HCT116 (cell line): ENCODE measurements around the gene PPP1R14B. TPM values are rescaled to one million over a fixed set of nuclear protein-coding genes. Genes with fewer than 3 reads are reported as not detected.

ENCODE experiments used
- ATAC-seq: fragments of 200-7000 bp; cut with Tn5 transposase; 2 replicates; pipeline ENCODE4 v1.9.1; 2020; ENCODE audit warnings: mild to moderate bottlenecking, moderate library complexity
- BruUV-seq: library from RNA; stranded (reverse); fragments of 400-500 nt; replicated peaks from 2 replicates; lab custom pipeline; 2021; lab: Mats Ljungman, UMichigan
- CTCF ChIA-PET: fragments of 300-600 bp; sonication (Branson Sonifier 250); formaldehyde crosslinking; loops from one replicate; lab custom pipeline; 2021; ENCODE audit warnings: antibody characterized with exemption; lab: Charles Lee
- POLR2A ChIA-PET: fragments of 300-600, 350-600 bp; sonication (Branson Sonifier 250); formaldehyde crosslinking; loops from one replicate; lab custom pipeline; 2021; ENCODE audit warnings: antibody characterized with exemption; lab: Charles Lee
- RAD21 ChIA-PET, 2 experiments: fragments of 300-600 bp; sonication (Branson Sonifier 250); formaldehyde crosslinking; loops; one replicate each; lab custom pipeline; 2023; ENCODE audit warnings: low total read pairs in 2 of 2; ENCODE audit not compliant: uncharacterized antibody in 2 of 2, unreplicated experiment in 2 of 2, low non-redundant PET in 1 of 2; lab: Charles Lee
- DNase-seq: peaks from one replicate; pipeline ENCODE4 v3.0.0-alpha.2; 2010; ENCODE audit warnings: low read depth, low spot score
- H2AFZ ChIP-seq: fragments of 200-600 bp; shearing (Covaris generic), sonication (generic); 2 replicates; pipeline ENCODE4 v1.6.1; 2017; ENCODE audit warnings: low read depth, mixed run types, mixed read lengths, antibody characterized with exemption, low read length; ENCODE audit not compliant: poor library complexity, severe bottlenecking
- H3K27ac ChIP-seq: 2 replicates; pipeline ENCODE4 v1.5.1; 2012; ENCODE audit warnings: low read depth, low read length
- H3K27me3 ChIP-seq: fragments of 200-600 bp; sonication (generic); 2 replicates; pipeline ENCODE4 v1.6.1; 2016; ENCODE audit warnings: mixed run types, low read length, mixed read lengths; ENCODE audit not compliant: insufficient read depth
- H3K36me3 ChIP-seq, 2 experiments: fragments of 200-500 bp in 1 of 2; fragments of 200-600 bp in 1 of 2; sonication (Bioruptor generic) in 1 of 2; sonication (generic) in 1 of 2; 2 replicates each; pipeline versions ENCODE4 v1.5.1 to v1.6.1; 2014 to 2016; ENCODE audit warnings: low read length in 2 of 2, inconsistent platforms in 1 of 2, mixed read lengths in 1 of 2, mixed run types in 1 of 2; ENCODE audit not compliant: insufficient read depth in 2 of 2, control insufficient read depth in 1 of 2
- H3K4me1 ChIP-seq, 2 experiments: fragments of 200-600 bp in 1 of 2; sonication (generic) in 1 of 2; 2 replicates each; pipeline versions ENCODE4 v1.5.1 to v1.6.1; 2012 to 2017; ENCODE audit warnings: low read length in 2 of 2, inconsistent platforms in 1 of 2, mild to moderate bottlenecking in 1 of 2, mixed read lengths in 1 of 2, mixed run types in 1 of 2, moderate library complexity in 1 of 2; ENCODE audit not compliant: insufficient read depth in 2 of 2, control insufficient read depth in 1 of 2
- H3K4me2 ChIP-seq: fragments of 200-600 bp; sonication (generic); 2 replicates; pipeline ENCODE4 v1.6.1; 2017; ENCODE audit warnings: mixed run types, low read length, mixed read lengths
- H3K4me3 ChIP-seq, 2 experiments: fragments of 200-600 bp in 1 of 2; sonication (generic) in 1 of 2; replicated peaks in 1 of 2; 2 replicates each; pipeline ENCODE4 v1.5.1; 2011 to 2016; ENCODE audit warnings: low read length in 2 of 2, control low read depth in 1 of 2, low read depth in 1 of 2, mild to moderate bottlenecking in 1 of 2, mixed read lengths in 1 of 2, mixed run types in 1 of 2
- H3K79me2 ChIP-seq: fragments of 200-600 bp; sonication (generic); 2 replicates; pipeline ENCODE4 v1.6.1; 2017; ENCODE audit warnings: mild to moderate bottlenecking, mixed run types, low read length, moderate library complexity, mixed read lengths; ENCODE audit not compliant: insufficient read depth
- H3K9ac ChIP-seq: fragments of 200-600 bp; sonication (generic); 2 replicates; pipeline ENCODE4 v1.6.1; 2016; ENCODE audit warnings: low read length, mixed read lengths
- H3K9me2 ChIP-seq: fragments of 200-600 bp; sonication (generic), shearing (Covaris generic); 2 replicates; pipeline ENCODE4 v1.6.1; 2017; ENCODE audit warnings: mixed run types, mild to moderate bottlenecking, moderate library complexity; ENCODE audit not compliant: insufficient read depth
- H3K9me3 ChIP-seq, 2 experiments: fragments of 200-500 bp in 1 of 2; fragments of 200-600 bp in 1 of 2; sonication (Bioruptor generic) in 1 of 2; sonication (generic) in 1 of 2; 2 replicates each; pipeline ENCODE4 v1.6.1; 2014 to 2017; ENCODE audit warnings: low read length in 2 of 2, mixed read lengths in 2 of 2, inconsistent platforms in 1 of 2, low read depth in 1 of 2, mild to moderate bottlenecking in 1 of 2, mixed run types in 1 of 2, moderate library complexity in 1 of 2; ENCODE audit not compliant: control insufficient read depth in 1 of 2, insufficient read depth in 1 of 2
- H4K20me1 ChIP-seq: fragments of 200-600 bp; sonication (generic), shearing (Covaris generic); 2 replicates; pipeline ENCODE4 v1.6.1; 2017; ENCODE audit warnings: mixed run types, mild to moderate bottlenecking, moderate library complexity; ENCODE audit not compliant: insufficient read depth
- CBX3 ChIP-seq: IDR thresholded peaks from 2 replicates; pipeline ENCODE4 v1.6.1; 2012; ENCODE audit warnings: low read depth
- CEBPB ChIP-seq: IDR thresholded peaks from 2 replicates; pipeline ENCODE4 v1.6.1; 2012; ENCODE audit warnings: low read depth
- EGR1 ChIP-seq: IDR thresholded peaks from 2 replicates; pipeline ENCODE4 v1.6.1; 2012; ENCODE audit warnings: low read depth
- EZH2 ChIP-seq: fragments of 200-600 bp; sonication (generic); IDR thresholded peaks from 2 replicates; pipeline ENCODE4 v1.6.1; 2017; ENCODE audit warnings: antibody characterized with exemption, mixed run types
- EZH2phosphoT487 ChIP-seq: fragments of 200-600 bp; IDR thresholded peaks from 2 replicates; pipeline ENCODE4 v1.6.1; 2018; ENCODE audit warnings: antibody characterized with exemption, borderline replicate concordance
- FOSL1 ChIP-seq: IDR thresholded peaks from 2 replicates; pipeline ENCODE4 v1.6.1; 2012; ENCODE audit warnings: low read depth
- POLR2A ChIP-seq: IDR thresholded peaks from 2 replicates; pipeline ENCODE4 v1.7.0; 2011; ENCODE audit warnings: borderline replicate concordance; ENCODE audit not compliant: insufficient read depth, insufficient read length; ENCODE audit errors: extremely low read depth
- SIN3A ChIP-seq: IDR thresholded peaks from 2 replicates; pipeline ENCODE4 v1.6.1; 2012; ENCODE audit warnings: low read depth
- SP1 ChIP-seq: IDR thresholded peaks from 2 replicates; pipeline ENCODE4 v1.6.1; 2012; ENCODE audit warnings: low read depth
- SRF ChIP-seq: IDR thresholded peaks from 2 replicates; pipeline ENCODE4 v1.6.1; 2012; ENCODE audit warnings: low read depth
- ZFX ChIP-seq: fragments of 450-650 bp; IDR thresholded peaks from 2 replicates; pipeline ENCODE4 v1.6.1; 2017
- ZNF274 ChIP-seq: fragments of 200-500 bp; sonication (Bioruptor generic); IDR thresholded peaks from 2 replicates; pipeline ENCODE4 v1.6.1; 2014; ENCODE audit warnings: mild to moderate bottlenecking, low read depth, low read length, inconsistent platforms
- intact Hi-C: fragments of 100-400 bp; cut with micrococcal nuclease; formaldehyde crosslinking; loops from 2 replicates; pipeline ENCODE4 v1.10.0; 2022
- total RNA-seq: library from RNA; stranded (reverse); gene quantifications from one replicate; pipeline ENCODE4 v1.2.1, GENCODE V29; 2021; ENCODE audit not compliant: unreplicated experiment
- TF ChIP-seq, protein P1 (sequence below), 3 experiments: fragments of 200-600 bp in 1 of 3; sonication (generic) in 1 of 3; IDR thresholded peaks in 2 of 3; conservative IDR thresholded peaks in 1 of 3; 2 replicates each; pipeline ENCODE4 v1.5.1; 2012 to 2017; ENCODE audit warnings: low read depth in 2 of 3, low read length in 2 of 3, antibody characterized with exemption in 1 of 3, borderline replicate concordance in 1 of 3, control low read depth in 1 of 3, mild to moderate bottlenecking in 1 of 3, mixed read lengths in 1 of 3, mixed run types in 1 of 3, moderate library complexity in 1 of 3; ENCODE audit not compliant: insufficient read depth in 1 of 3
- TF ChIP-seq, protein P2 (sequence below): IDR thresholded peaks from 2 replicates; pipeline ENCODE4 v1.6.1; 2012
- TF ChIP-seq, protein P3 (sequence below): IDR thresholded peaks from 2 replicates; pipeline ENCODE4 v1.6.1; 2011; ENCODE audit warnings: mild to moderate bottlenecking, low read length, moderate library complexity; ENCODE audit not compliant: insufficient replicate concordance; ENCODE audit errors: extremely low read depth
- TF ChIP-seq, protein P4 (sequence below): IDR thresholded peaks from 2 replicates; pipeline ENCODE4 v1.6.1; 2012
- TF ChIP-seq, protein P5 (sequence below): IDR thresholded peaks from 2 replicates; pipeline ENCODE4 v1.6.1; 2012; ENCODE audit warnings: low read depth

Gene PPP1R14B
- total RNA-seq, 1 experiment from 2014 or later = 332 TPM

DNA sequence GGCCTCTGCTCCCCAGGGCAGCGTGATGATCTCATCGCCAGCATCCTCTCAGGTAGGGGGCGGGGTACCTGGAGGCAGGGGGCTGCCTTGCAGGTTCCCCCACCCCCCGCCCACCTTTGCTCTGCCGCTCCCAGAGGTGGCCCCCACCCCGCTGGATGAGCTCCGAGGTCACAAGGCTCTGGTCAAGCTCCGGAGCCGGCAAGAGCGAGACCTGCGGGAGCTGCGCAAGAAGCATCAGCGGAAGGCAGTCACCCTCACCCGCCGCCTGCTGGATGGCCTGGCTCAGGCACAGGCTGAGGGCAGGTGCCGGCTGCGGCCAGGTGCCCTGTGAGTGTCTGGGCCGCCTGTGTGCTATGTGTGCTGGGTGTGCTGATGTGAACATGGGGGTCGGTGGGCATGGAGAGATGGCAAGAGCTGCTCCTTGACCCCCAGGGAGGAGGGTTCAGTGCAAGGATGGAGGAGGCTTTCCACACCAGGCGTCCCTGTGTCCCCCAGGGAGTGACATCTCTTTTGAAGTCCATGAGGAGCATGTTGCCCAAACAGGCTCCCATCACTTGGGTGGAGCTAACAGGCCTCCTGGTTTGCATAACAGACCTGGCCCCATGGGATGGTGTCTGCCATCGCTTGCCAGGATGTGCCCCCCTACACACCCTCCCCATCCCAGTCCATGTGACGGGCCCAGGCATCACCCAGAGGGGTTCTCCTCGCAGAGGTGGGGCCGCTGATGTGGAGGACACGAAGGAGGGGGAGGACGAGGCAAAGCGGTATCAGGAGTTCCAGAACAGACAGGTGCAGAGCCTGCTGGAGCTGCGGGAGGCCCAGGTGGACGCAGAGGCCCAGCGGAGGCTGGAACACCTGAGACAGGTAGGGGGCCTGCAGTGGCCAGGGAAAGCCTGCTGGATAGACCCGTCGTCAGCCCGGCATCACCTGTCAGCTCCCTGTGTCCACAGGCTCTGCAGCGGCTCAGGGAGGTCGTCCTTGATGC is 18.7 kb upstream of the PPP1R14B start:
- H4K20me1 ChIP-seq = no peaks in the 10 kb centered on the region
- H3K4me3 ChIP-seq = no peak overlapping the region
- no peak for ATAC-seq
- peaks cover 5 to 38% of the 10 kb centered on the region in 2 experiments; a peak in 2 of 4 replicates for H3K36me3 ChIP-seq
- no TSS peak for BruUV-seq
- intact Hi-C loops = no loop called here
- H3K9ac ChIP-seq = no peak overlapping the region
- no peak overlapping the region for H2AFZ ChIP-seq
- no peaks in the 10 kb centered on the region for H3K9me2 ChIP-seq
- no peaks in the 10 kb centered on the region for H3K27me3 ChIP-seq
- no peaks in the 10 kb centered on the region for H3K9me3 ChIP-seq
- H3K4me1 ChIP-seq = peaks cover 13 to 22% of the 10 kb centered on the region in 2 experiments; a peak in 3 of 4 replicates
- ChIA-PET POLR2A (no interaction called here), RAD21 (no interaction called here), CTCF (interaction anchor here (1.4 kb wide), 1 partner anchor 15 kb away, joined by 4 read pairs; no protein-coding TSS in a partner anchor)
- H3K27ac ChIP-seq = no peak overlapping the region
- DNase-seq = no peak
- H3K4me2 ChIP-seq = no peak overlapping the region
- TF ChIP-seq FOSL1 (no peak), EZH2 (no peak), POLR2A (no peak), ZNF274 (no peak), EZH2phosphoT487 (no peak), SIN3A (no peak), CEBPB (no peak), EGR1 (no peak), CBX3 (no peak), ZFX (no peak), SRF (no peak), SP1 (no peak)
- TF ChIP-seq, protein P1, sequence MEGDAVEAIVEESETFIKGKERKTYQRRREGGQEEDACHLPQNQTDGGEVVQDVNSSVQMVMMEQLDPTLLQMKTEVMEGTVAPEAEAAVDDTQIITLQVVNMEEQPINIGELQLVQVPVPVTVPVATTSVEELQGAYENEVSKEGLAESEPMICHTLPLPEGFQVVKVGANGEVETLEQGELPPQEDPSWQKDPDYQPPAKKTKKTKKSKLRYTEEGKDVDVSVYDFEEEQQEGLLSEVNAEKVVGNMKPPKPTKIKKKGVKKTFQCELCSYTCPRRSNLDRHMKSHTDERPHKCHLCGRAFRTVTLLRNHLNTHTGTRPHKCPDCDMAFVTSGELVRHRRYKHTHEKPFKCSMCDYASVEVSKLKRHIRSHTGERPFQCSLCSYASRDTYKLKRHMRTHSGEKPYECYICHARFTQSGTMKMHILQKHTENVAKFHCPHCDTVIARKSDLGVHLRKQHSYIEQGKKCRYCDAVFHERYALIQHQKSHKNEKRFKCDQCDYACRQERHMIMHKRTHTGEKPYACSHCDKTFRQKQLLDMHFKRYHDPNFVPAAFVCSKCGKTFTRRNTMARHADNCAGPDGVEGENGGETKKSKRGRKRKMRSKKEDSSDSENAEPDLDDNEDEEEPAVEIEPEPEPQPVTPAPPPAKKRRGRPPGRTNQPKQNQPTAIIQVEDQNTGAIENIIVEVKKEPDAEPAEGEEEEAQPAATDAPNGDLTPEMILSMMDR (IDR thresholded peaks at IDR 0.05 in 2 of 3, conservative IDR thresholded peaks at IDR 0.05 in 1 of 3; ENCODE audit: borderline replicate concordance in 1 of 3, insufficient read depth in 1 of 3, low read depth in 2 of 3, low read length in 2 of 3) = no peak
- TF ChIP-seq, protein P2, sequence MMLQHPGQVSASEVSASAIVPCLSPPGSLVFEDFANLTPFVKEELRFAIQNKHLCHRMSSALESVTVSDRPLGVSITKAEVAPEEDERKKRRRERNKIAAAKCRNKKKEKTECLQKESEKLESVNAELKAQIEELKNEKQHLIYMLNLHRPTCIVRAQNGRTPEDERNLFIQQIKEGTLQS = no peak
- TF ChIP-seq, protein P3, sequence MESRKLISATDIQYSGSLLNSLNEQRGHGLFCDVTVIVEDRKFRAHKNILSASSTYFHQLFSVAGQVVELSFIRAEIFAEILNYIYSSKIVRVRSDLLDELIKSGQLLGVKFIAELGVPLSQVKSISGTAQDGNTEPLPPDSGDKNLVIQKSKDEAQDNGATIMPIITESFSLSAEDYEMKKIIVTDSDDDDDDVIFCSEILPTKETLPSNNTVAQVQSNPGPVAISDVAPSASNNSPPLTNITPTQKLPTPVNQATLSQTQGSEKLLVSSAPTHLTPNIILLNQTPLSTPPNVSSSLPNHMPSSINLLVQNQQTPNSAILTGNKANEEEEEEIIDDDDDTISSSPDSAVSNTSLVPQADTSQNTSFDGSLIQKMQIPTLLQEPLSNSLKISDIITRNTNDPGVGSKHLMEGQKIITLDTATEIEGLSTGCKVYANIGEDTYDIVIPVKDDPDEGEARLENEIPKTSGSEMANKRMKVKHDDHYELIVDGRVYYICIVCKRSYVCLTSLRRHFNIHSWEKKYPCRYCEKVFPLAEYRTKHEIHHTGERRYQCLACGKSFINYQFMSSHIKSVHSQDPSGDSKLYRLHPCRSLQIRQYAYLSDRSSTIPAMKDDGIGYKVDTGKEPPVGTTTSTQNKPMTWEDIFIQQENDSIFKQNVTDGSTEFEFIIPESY = no peak
- TF ChIP-seq, protein P4, sequence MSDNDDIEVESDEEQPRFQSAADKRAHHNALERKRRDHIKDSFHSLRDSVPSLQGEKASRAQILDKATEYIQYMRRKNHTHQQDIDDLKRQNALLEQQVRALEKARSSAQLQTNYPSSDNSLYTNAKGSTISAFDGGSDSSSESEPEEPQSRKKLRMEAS = no peak
- TF ChIP-seq, protein P5, sequence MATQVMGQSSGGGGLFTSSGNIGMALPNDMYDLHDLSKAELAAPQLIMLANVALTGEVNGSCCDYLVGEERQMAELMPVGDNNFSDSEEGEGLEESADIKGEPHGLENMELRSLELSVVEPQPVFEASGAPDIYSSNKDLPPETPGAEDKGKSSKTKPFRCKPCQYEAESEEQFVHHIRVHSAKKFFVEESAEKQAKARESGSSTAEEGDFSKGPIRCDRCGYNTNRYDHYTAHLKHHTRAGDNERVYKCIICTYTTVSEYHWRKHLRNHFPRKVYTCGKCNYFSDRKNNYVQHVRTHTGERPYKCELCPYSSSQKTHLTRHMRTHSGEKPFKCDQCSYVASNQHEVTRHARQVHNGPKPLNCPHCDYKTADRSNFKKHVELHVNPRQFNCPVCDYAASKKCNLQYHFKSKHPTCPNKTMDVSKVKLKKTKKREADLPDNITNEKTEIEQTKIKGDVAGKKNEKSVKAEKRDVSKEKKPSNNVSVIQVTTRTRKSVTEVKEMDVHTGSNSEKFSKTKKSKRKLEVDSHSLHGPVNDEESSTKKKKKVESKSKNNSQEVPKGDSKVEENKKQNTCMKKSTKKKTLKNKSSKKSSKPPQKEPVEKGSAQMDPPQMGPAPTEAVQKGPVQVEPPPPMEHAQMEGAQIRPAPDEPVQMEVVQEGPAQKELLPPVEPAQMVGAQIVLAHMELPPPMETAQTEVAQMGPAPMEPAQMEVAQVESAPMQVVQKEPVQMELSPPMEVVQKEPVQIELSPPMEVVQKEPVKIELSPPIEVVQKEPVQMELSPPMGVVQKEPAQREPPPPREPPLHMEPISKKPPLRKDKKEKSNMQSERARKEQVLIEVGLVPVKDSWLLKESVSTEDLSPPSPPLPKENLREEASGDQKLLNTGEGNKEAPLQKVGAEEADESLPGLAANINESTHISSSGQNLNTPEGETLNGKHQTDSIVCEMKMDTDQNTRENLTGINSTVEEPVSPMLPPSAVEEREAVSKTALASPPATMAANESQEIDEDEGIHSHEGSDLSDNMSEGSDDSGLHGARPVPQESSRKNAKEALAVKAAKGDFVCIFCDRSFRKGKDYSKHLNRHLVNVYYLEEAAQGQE = no peak
- H3K79me2 ChIP-seq = no peaks in the 10 kb centered on the region; the same call in 1 of the 2 replicates
